Activated CD8-positive, alpha-beta T cell treated with anti-CD3 and anti-CD28 coated beads, Interleukin-2, amount 10 ng/mL, durations not matched to agents 7 days and 5 days (primary cell): ENCODE data around the gene SMIM29. TPM values are rescaled to one million over a fixed set of nuclear protein-coding genes. Genes with fewer than 3 reads are reported as not detected.

Experiments used
- ATAC-seq: fragments of 150-1000 bp; cut with Tn5 transposase; one replicate; pipeline ENCODE4 v1.10.0; 2021; ENCODE audit warnings: moderate library complexity
- CTCF ChIA-PET: fragments of 350-600 bp; sonication (Branson Sonifier 250); formaldehyde crosslinking; loops from one replicate; lab custom pipeline; 2021; ENCODE audit warnings: antibody characterized with exemption; lab: Charles Lee
- POLR2A ChIA-PET: fragments of 350-600 bp; sonication (Branson Sonifier 250); formaldehyde crosslinking; loops from one replicate; lab custom pipeline; 2021; ENCODE audit warnings: antibody characterized with exemption; lab: Charles Lee
- DNase-seq: peaks from one replicate; pipeline ENCODE4 v3.0.0-alpha.2; 2020
- H3K27ac Mint-ChIP-seq: one replicate; pipeline ENCODE4 v1.8.0; 2021; ENCODE audit warnings: mild to moderate bottlenecking, mixed read lengths
- H3K27me3 Mint-ChIP-seq: one replicate; pipeline ENCODE4 v1.8.0; 2021; ENCODE audit warnings: low read depth, mixed read lengths
- H3K36me3 Mint-ChIP-seq: one replicate; pipeline ENCODE4 v1.8.0; 2021; ENCODE audit warnings: low read depth, mixed read lengths
- H3K4me1 Mint-ChIP-seq: one replicate; pipeline ENCODE4 v1.8.0; 2021; ENCODE audit warnings: low read depth, mixed read lengths
- H3K4me3 Mint-ChIP-seq: one replicate; pipeline ENCODE4 v1.8.0; 2021; ENCODE audit warnings: mild to moderate bottlenecking, mixed read lengths
- H3K9me3 Mint-ChIP-seq: one replicate; pipeline ENCODE4 v1.8.0; 2022; ENCODE audit warnings: mixed read lengths; ENCODE audit not compliant: insufficient read depth
- total RNA-seq, 2 experiments: library from RNA; stranded (reverse); gene quantifications; one replicate each; pipeline ENCODE4 v1.2.3, GENCODE V29; 2021

SMIM29 gene
- total RNA-seq, 2 experiments from 2014 or later = 21.3 to 26.7 TPM

DNA sequence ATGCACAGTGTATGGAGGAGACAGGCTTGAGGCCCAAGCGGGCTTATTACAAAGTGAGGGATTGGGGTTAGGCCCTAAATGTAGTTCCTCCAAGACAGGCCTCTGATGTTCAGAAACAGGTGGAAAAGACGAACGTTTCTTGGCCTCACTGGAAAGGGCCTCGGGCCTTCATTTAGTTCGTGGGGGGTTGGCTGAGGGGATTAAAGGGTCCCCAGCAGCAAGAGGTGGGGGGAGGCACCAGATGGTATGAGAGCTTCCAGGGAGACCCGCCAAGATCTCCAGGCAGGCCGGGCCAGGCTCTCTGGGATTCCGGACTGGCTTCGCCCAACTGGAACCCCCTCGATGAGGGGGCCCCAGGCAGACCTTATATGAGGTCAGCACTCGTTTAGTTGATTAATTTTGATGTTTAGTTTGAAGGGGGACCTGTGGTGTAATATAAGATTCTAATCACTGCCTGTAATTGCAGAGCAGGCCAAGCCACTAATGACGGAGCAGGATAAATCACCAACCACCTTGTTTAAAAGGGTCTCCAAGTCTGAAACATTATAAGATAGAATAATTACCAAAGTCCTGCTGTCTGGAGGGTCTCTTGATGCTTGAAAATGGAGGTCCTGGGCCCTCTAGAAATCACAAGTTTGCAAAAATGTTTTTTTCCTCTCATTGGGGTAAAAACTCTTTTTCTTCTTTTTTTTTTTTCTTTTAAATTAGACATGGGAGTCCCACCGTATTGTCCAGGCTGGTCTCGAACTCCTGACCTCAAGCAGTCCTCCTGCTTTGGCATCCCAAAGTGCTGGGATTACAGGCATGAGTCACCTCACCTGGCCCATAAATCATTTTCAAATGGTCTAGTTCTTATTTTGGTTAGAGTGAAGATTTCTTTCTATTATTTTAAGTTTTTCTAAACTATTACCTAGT, 10.0 kb downstream of the SMIM29 start:
- peaks cover 66% of the 10 kb centered on the region for H3K4me1 Mint-ChIP-seq
- ATAC-seq (no peak), DNase-seq (no peak)
- H3K4me3 Mint-ChIP-seq = peak overlapping the region; percentile 94
- peaks cover 47% of the 10 kb centered on the region for H3K36me3 Mint-ChIP-seq
- H3K9me3 Mint-ChIP-seq = no peaks in the 10 kb centered on the region
- H3K27me3 Mint-ChIP-seq = no peaks in the 10 kb centered on the region
- H3K27ac Mint-ChIP-seq = peak overlapping the region; percentile 96
- ChIA-PET POLR2A (interaction anchor here (0.7 kb wide), 1 partner anchor 15 kb away, joined by 3 read pairs; no protein-coding TSS in a partner anchor), CTCF (no interaction called here)

DNA sequence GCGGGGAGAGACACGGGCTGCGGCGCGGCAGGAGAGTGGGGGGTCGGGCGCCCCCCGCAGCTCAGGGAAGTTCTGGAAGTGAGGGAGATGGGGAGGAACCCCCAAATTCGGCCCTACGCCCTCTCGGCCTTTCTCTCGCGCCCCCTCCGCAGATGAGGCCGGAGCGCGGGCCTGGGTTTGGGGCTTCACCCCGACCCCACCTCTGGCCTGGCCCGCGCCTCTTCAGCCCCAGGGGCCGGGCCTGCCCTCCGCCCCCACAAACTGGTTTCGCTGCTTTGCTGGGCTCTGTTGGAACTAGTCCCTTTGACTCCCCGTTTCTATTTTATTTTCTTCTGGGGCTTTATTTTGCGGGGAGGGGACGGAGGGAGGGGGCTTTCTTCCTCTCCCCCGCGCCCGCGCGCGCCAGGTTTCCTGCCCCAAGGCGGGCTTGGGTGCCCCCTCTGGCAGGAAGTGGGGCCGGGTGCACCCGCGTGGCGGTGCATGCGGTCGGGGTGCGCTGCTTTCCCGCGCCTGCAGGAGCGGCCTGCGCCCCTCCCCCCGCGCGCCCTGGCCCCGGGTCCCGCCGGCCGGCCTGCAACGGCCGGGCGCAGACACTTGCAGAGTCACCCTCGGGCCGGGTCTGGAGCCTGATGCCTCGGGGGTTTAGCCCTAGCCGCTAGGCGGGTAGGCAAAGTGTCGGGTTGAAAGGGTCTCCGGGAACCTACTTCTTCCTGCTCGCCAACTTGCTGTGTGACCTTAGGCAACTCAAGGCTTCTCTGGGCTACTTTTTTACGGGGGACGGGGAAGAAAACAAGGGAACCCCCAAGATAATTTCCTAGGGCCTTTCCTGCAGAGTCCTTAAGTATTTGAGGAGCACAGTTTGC, 10.9 kb downstream of the SMIM29 start:
- Mint-ChIP-seq H3K9me3 (no peaks in the 10 kb centered on the region), H3K27me3 (no peaks in the 10 kb centered on the region), H3K27ac (peak overlapping the region; percentile 96), H3K4me3 (peak overlapping the region; percentile 94), H3K4me1 (peaks cover 58% of the 10 kb centered on the region), H3K36me3 (peaks cover 39% of the 10 kb centered on the region)
- ChIA-PET POLR2A (interaction anchor here (0.9 to 2.2 kb wide), 10 partner anchors 11 to 458 kb away, joined by 3 to 42 read pairs (median 9); partner anchors contain the start of genes ILRUN, RPS10 and SMIM29), CTCF (no interaction called here)
- ATAC-seq (peak; percentile 18), DNase-seq (peak; percentile 84)

- no peak overlapping the region for H3K4me3 Mint-ChIP-seq
- H3K4me1 Mint-ChIP-seq = peaks cover 52% of the 10 kb centered on the region
- H3K36me3 Mint-ChIP-seq = peaks cover 33% of the 10 kb centered on the region
- no peaks in the 10 kb centered on the region for H3K9me3 Mint-ChIP-seq
- ATAC-seq = peak; percentile 11
- H3K27me3 Mint-ChIP-seq = no peaks in the 10 kb centered on the region
- CTCF ChIA-PET = interaction anchor here (0.7 to 1.0 kb wide), 4 partner anchors 10 to 178 kb away, joined by 3 to 4 read pairs (median 4); no protein-coding TSS in a partner anchor
- POLR2A ChIA-PET = interaction anchor here (0.7 to 2.2 kb wide), 18 partner anchors 9 to 459 kb away, joined by 3 to 42 read pairs (median 6); partner anchors contain the start of genes ILRUN, RPS10 and SMIM29
- no peak for DNase-seq
- H3K27ac Mint-ChIP-seq = peak overlapping the region; percentile 95
Observed at GRCh38 chr6:34237316-34237721, 11.5 kb downstream of the SMIM29 start.

- POLR2A ChIA-PET = interaction anchor here (0.7 to 2.2 kb wide), 18 partner anchors 9 to 459 kb away, joined by 3 to 42 read pairs (median 6); partner anchors contain the start of genes ILRUN, RPS10 and SMIM29
Observed at GRCh38 chr6:34236443-34237315, 12.1 kb downstream of the SMIM29 start, which contains the start of gene HMGA1. HMGA1 (plus strand) TSS chr6:34236873; CDS start chr6:34240781, 3,908 bp downstream.

GRCh38 chr6:34236131-34236442, 12.7 kb downstream of the SMIM29 start:
- H3K27ac Mint-ChIP-seq = peak overlapping the region; percentile 90

More at GRCh38 chr6:34236443-34237315, 12.1 kb downstream of the SMIM29 start, which contains the start of gene HMGA1:
- Mint-ChIP-seq H3K27ac (peak within 1 kb of the TSS; percentile 95), H3K4me1 (peaks cover 45% of the 10 kb centered on the region), H3K27me3 (no peaks in the 10 kb centered on the region), H3K4me3 (peak within 1 kb of the TSS; percentile 88), H3K36me3 (peaks cover 27% of the 10 kb centered on the region), H3K9me3 (no peaks in the 10 kb centered on the region)
- DNase-seq (peak; percentile 93), ATAC-seq (peak; percentile 74)
- CTCF ChIA-PET = interaction anchor here (0.7 to 1.0 kb wide), 4 partner anchors 10 to 178 kb away, joined by 3 to 4 read pairs (median 4); no protein-coding TSS in a partner anchor

DNA sequence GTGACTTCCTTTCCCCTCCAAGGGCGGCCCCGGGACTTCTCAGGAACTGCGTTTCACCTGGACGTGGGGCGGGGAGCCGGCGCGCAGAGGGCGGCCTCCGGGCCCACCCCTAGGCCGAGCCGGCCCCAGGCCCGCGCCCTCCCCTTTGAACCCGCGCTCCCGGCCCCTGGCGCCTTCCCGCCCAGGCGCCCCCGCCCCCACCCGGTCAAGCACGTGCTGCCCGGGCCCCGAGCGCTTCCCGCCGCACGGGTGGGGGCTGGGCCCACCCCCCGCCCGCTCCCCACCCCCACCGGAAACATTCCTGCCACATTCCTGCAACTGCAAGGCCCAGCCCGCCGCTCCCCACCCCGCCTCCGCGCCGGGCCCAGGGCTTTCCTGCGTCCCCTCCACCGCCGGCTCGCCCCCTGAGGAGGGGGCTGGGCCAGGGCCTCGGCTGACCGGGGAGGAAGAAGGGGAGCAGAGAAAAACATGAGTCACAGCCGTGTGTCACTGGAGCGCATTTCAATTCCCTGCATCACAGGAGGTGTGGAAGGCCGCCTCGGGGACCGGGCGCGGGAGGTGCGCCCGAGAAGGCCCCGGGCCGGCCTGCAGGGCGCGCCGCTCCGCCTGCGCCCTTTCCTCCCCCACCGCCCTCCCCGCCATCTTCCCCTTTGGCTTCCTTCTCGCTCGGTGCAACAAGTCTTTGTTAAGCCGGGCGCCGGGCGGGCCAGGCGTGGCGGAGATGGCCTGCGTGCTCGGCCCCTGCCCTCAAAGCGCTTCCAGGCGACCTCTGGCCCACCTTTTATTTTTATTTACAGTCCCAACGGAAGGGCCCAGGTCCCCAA, 13.3 kb downstream of the SMIM29 start:
- CTCF ChIA-PET = no interaction called here
- ATAC-seq (peak; percentile 33), DNase-seq (peak; percentile 70)
- Mint-ChIP-seq H3K4me1 (peaks cover 34% of the 10 kb centered on the region), H3K9me3 (no peaks in the 10 kb centered on the region), H3K4me3 (peak overlapping the region; percentile 88), H3K36me3 (peaks cover 16% of the 10 kb centered on the region), H3K27me3 (no peaks in the 10 kb centered on the region), H3K27ac (peak overlapping the region; percentile 90)
- POLR2A ChIA-PET = interaction anchor here (1.3 to 2.2 kb wide), 9 partner anchors 8 to 191 kb away, joined by 3 to 42 read pairs (median 10); partner anchors contain the start of genes RPS10 and SMIM29

More at GRCh38 chr6:34236131-34236442, 12.7 kb downstream of the SMIM29 start:
- Mint-ChIP-seq H3K4me3 (peak overlapping the region; percentile 88), H3K36me3 (peaks cover 21% of the 10 kb centered on the region), H3K4me1 (peaks cover 39% of the 10 kb centered on the region), H3K27me3 (no peaks in the 10 kb centered on the region), H3K9me3 (no peaks in the 10 kb centered on the region)
- DNase-seq = peak; percentile 68
- POLR2A ChIA-PET = interaction anchor here (1.0 to 2.2 kb wide), 13 partner anchors 9 to 190 kb away, joined by 3 to 42 read pairs (median 9); partner anchors contain the start of genes RPS10 and SMIM29
- CTCF ChIA-PET = interaction anchor here (1.0 kb wide), 3 partner anchors 11 to 179 kb away, joined by 3 to 4 read pairs (median 4); no protein-coding TSS in a partner anchor
- ATAC-seq = peak; percentile 32

DNA sequence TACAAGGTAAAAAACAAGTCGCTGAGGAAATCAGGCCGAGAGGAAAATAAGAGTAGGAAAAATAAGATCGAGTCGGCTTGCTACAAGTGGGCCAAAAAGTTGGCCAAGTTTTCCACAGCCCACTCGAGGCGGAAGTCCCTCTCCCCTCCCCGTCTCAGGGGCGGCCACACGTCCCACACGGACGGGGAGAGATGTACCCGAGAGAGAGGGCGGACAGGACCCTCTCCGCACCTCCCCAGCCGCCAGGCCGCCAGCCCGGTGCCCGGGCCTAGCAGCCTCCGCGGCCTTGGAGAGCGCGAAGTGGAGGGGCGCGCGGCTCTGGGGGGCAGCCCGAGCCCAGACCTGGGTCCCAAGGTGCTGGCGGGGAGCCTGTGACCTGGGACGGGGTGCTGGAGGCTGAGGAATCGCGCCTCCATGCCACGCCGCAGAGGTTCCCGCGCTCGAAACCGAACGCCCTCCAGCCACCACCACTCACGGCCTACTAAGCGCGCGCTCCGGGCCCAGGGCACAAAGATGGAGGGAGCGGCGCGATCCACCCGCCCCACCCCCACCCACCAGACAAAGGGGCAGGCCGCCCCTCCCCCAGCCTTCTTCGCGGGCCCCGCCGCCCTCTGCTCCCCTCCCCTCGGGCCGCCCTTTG, 14.0 kb downstream of the SMIM29 start:
- Mint-ChIP-seq H3K27ac (peak overlapping the region; percentile 48), H3K9me3 (no peaks in the 10 kb centered on the region), H3K4me1 (peaks cover 26% of the 10 kb centered on the region), H3K27me3 (no peaks in the 10 kb centered on the region), H3K36me3 (peaks cover 9% of the 10 kb centered on the region), H3K4me3 (no peak overlapping the region)
- DNase-seq (no peak), ATAC-seq (no peak)
- ChIA-PET CTCF (no interaction called here), POLR2A (interaction anchor here (1.2 kb wide), 1 partner anchor 11 kb away, joined by 5 read pairs; no protein-coding TSS in a partner anchor)

DNA sequence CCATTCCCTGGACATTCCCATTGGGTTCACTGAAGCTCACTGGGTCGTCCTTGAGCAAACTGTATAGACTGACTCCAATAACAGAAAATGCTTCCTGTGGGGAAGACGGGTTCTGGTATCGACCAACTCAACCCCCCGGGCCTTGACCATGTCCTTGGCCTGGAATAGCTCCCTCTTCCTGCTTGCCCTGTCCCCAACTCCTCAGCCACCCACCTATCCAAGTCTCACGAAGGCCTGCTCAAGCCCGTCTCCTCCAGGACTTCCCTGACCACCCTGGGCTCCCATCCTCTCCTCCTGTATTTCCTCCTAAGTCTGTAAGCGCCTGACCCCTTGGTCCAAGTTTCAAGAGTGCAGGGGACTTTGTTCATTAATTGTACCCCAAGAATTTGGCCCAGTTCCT, 14.9 kb downstream of the SMIM29 start:
- no peak for ATAC-seq
- CTCF ChIA-PET = interaction anchor here (0.6 kb wide), 1 partner anchor 1613 kb away, joined by 3 read pairs; no protein-coding TSS in a partner anchor
- Mint-ChIP-seq H3K27ac (peak overlapping the region; percentile 48), H3K4me1 (peaks cover 22% of the 10 kb centered on the region), H3K27me3 (no peaks in the 10 kb centered on the region), H3K36me3 (peaks cover 7% of the 10 kb centered on the region), H3K9me3 (no peaks in the 10 kb centered on the region), H3K4me3 (no peak overlapping the region)
- POLR2A ChIA-PET = interaction anchor here (1.2 kb wide), 1 partner anchor 10 kb away, joined by 5 read pairs; no protein-coding TSS in a partner anchor
- DNase-seq = no peak

- Mint-ChIP-seq H3K9me3 (no peaks in the 10 kb centered on the region), H3K27me3 (no peaks in the 10 kb centered on the region), H3K27ac (no peak overlapping the region), H3K36me3 (no peaks in the 10 kb centered on the region), H3K4me1 (peaks cover 15% of the 10 kb centered on the region), H3K4me3 (no peak overlapping the region)
- DNase-seq (no peak), ATAC-seq (no peak)
- CTCF ChIA-PET = interaction anchor here (0.9 to 1.2 kb wide), 3 partner anchors 9 to 36 kb away, joined by 3 to 4 read pairs (median 4); no protein-coding TSS in a partner anchor
- POLR2A ChIA-PET = no interaction called here
Observed at GRCh38 chr6:34232901-34233300, 15.9 kb downstream of the SMIM29 start.
